VCaP (cell line): ENCODE results near the gene USP22.

Source experiments
- H3K27ac ChIP-seq: fragments of 450-650 bp; 2 replicates; pipeline ENCODE4 v1.5.1; 2017
- TF ChIP-seq, protein P1 (sequence below): fragments of 450-650 bp; conservative IDR thresholded peaks from 2 replicates; pipeline ENCODE4 v1.5.1; 2017; ENCODE audit warnings: mild to moderate bottlenecking, moderate library complexity

USP22 gene

DNA sequence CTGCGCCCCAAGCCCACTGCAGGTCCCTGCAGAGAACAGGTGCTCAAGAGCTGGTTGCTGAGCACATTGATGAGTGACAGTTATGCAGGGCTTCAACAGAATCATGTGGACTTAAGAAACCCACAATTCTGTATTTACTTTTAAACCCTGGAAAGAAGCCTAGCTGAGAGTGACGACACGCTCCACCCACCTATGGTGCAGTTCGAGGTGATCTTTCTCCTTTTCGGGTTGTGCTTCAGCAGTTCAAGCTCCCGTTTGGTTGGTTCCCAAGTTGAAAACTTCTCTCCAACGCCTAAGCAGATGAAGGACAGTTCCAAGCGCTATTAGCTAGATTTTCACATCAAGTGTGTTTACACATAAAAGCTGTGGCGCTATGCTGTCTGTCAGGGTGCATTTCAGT, 23.9 kb downstream of the USP22 start:
- TF ChIP-seq, protein P1, sequence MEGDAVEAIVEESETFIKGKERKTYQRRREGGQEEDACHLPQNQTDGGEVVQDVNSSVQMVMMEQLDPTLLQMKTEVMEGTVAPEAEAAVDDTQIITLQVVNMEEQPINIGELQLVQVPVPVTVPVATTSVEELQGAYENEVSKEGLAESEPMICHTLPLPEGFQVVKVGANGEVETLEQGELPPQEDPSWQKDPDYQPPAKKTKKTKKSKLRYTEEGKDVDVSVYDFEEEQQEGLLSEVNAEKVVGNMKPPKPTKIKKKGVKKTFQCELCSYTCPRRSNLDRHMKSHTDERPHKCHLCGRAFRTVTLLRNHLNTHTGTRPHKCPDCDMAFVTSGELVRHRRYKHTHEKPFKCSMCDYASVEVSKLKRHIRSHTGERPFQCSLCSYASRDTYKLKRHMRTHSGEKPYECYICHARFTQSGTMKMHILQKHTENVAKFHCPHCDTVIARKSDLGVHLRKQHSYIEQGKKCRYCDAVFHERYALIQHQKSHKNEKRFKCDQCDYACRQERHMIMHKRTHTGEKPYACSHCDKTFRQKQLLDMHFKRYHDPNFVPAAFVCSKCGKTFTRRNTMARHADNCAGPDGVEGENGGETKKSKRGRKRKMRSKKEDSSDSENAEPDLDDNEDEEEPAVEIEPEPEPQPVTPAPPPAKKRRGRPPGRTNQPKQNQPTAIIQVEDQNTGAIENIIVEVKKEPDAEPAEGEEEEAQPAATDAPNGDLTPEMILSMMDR = no peak

GRCh38 chr17:21017861-21018260, 24.9 kb downstream of the USP22 start:
- H3K27ac ChIP-seq = no peak overlapping the region
- TF ChIP-seq, protein P1 = no peak

More for the DNA sequence above, 23.9 kb downstream of the USP22 start:
- no peak overlapping the region for H3K27ac ChIP-seq

DNA sequence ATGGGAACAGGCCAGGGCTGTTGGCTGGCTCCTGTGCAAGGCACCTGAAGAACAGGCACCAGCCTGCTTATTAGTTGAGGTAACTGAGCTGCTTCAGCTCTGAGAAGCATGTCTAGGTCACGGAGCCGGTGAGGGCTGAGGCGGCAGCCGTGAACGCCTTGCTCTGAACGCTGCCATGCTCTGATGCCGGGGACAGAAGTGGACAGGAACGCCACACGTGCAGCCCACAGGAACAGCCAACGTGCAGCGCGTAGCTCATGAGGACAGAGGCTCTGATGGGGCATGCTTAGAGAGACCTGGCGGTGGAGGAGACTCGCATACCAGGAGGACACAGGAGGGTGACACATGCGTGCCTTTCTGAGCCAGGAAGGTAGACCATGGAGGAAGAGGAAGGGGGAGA, 25.6 kb downstream of the USP22 start:
- TF ChIP-seq, protein P1 = no peak

DNA sequence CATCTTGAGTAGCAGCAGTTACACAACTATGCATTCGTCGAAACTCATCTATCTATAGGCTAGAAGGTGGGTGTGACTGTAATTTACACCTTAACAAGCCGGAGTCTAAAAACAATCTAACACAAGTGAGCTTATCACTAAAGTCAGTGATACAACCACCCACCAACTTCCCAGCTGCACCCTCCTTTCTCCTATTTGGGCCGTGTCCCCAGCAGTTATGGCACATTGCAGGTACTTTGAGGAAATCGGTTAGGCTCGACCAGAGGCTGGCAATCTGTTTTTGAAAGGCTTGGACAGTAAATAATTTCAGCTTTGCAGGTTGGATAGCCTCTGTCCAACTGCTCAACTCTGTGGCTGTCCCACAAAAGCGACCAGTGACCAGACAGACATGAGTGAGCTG, 26.0 kb downstream of the USP22 start:
- TF ChIP-seq, protein P1 = no peak
- H3K27ac ChIP-seq = no peak overlapping the region

More for the DNA sequence above, 25.6 kb downstream of the USP22 start:
- no peak overlapping the region for H3K27ac ChIP-seq

DNA sequence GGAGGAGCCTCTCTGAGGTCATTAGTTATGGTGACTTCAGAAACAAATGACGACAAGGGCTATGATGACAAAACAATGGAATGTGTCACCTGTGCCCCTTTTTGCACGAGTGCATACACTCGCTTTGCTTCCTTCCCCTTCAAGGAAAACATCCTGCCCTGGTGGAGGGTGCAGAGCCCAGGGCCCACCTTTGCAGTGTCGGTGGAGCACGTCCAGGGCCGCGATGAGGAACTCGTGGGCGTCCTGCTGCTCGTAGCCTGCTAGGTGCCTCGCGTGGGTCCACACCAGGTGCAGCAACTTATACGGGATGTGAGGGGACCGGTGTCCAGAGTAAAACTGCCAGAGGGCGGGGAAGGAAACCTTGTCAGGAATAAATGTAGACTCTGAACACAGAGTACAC, 27.2 kb downstream of the USP22 start:
- TF ChIP-seq, protein P1 = no peak
- no peak overlapping the region for H3K27ac ChIP-seq

DNA sequence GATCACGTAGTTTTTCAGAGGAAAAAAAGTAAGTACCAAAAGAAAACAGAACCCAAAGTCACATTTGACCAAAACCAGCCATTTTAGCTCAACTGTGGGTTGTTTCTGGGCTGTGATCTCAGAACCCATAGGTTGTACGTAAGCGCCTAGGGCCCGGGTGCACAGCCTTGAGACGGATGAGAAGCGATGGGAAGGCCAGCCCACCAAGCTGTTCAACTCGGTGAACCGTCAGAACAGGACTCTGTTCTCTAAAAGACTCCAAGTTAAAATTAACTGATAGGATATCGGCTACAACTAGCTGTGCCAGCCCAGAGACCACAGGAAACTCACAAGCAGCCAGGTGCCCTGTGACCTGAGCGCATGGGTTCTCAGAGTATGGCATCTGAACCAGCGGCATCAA, 28.3 kb downstream of the USP22 start:
- no peak overlapping the region for H3K27ac ChIP-seq
- TF ChIP-seq, protein P1 = no peak

DNA sequence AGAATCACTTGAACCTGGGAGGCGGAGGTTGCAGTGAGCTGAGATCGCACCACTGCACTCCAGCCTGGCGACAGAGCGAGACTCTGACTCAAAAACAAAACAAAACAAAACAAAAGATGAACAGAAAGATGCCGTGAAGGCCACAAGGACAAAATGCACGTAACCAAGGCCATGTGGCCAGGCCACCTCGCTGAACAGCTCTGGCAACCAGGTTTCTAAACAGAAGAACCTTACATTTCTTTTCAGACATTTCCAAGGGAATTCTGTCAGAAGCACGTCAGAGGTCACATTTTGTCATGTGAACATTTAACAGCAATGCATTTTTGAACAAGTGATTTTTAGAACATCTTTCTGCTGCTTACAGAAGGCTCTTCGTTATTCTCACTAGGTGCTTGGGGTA, 28.8 kb downstream of the USP22 start:
- no peak overlapping the region for H3K27ac ChIP-seq
- TF ChIP-seq, protein P1 = no peak

- TF ChIP-seq, protein P1 = no peak
- no peak overlapping the region for H3K27ac ChIP-seq
These were observed 30.1 kb downstream of the USP22 start for GRCh38 chr17:21012736-21013135.
